Fibroblast of upper back skin (primary cell): ENCODE data around the gene DSTN.

Experiments
- DNase-seq: peaks from one replicate; pipeline ENCODE4 v3.0.0-alpha.2; 2013

The DSTN gene

GRCh38 chr20:17613328-17614175, 43.7 kb downstream of the DSTN start:
- no peak for DNase-seq

GRCh38 chr20:17614176-17614811, 44.4 kb downstream of the DSTN start:
- no peak for DNase-seq

GRCh38 chr20:17614812-17615644, 45.2 kb downstream of the DSTN start:
- DNase-seq = no peak

DNA sequence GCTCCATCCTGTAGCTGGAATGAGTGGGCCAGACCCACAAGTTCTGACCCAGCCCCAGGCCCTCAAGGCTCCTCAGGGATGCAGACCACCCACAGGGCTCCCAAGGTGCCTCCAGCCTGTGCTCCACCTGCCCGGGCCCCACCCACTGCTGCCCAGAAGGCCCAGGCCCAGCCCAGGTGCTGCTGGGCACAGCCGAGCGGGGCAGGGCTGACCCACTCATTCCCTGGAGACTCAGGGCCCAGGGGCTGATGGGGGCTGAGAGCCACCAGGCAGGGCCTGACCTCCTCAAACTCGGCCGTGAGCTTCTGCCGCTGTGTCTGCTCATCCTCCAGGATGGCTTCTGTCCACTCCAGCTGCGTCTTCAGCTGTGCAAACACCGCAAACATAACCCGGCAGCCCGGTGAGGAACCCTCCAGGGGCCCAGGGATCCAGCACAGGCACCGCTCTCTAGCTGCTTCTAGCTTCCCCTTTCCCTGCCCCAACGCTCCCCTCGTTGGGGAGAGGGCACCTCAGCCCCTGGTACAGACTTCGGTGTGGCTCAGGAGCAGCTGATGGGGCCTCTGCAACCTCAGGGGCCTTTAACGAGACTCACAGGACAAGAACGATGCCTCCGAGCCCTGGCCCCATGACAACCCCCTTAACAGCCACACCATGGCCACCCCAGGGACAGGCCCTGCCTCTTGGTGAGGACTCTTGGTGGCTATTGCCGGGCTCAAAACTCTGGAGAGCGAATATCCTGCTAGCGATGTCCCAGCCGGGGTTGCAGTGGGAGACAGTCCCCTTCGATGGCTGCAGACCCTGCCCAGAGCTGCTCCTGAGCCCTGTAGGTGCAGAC, 46.0 kb downstream of the DSTN start:
- no peak for DNase-seq

DNA sequence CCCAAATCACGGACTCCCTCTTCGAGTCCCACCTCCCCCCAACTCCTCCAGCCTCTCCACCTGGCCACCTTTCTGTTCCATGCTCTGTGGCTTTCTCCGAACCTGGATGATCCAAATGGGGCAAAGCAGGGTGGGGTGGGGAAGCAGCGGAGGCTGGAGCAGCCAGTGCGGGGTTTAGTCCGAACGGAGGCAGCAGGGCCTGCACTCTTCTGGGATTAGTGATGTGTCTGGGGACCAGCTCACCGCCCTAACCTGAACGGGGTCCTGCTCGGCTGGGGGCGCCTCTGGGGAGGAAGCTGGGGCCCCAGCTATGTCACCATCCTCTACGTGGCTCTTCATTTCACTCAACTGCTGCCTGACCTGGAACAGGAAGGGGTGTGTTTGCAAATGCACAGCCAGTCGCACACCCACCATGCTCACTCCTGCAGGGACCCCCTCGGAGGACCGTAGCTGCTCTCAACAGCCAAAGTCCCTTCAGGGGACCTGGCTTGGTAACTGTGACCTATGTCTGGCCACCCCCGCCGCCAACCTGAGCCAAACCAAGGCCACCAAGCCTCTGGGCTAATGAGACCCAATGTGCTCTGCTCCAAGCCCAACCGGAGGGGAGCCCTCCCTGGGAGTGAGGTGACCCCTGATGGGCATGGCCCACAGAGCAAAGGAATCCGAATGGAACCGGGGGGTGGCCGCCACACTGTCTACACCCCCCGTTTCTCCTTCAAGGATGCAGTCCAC, 46.8 kb downstream of the DSTN start:
- no peak for DNase-seq

DNA sequence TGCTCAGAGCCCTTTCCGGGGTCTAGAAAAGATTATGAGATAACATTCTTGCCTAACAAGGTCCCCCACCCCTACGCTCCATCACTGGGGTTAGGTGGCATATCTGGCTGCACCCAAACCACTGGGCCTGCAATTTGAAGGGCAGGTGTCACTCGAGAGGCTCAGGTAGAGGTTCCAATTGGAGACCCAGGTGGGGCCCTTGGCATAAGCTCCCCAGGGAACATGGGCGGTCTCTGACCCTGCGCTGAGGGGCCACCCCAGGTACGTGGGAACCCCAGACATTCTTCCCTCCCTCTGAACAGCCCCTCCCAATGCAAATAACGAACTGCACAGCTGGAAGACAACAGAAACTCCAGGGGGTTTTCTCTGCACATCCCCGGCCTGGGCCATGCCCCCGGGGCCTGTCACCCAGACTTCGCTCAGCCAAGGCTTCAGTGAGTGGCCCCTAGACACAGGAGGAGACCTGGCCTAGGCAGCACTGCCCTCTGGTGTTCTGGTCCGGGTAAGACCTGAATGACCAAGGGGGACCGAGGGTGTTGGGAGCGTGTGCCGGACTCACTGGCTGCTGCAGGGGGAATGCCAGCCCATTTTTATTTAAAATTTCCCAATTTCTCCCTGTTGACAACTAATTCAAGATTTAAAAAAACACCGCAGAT, 47.5 kb downstream of the DSTN start:
- no peak for DNase-seq

DNA sequence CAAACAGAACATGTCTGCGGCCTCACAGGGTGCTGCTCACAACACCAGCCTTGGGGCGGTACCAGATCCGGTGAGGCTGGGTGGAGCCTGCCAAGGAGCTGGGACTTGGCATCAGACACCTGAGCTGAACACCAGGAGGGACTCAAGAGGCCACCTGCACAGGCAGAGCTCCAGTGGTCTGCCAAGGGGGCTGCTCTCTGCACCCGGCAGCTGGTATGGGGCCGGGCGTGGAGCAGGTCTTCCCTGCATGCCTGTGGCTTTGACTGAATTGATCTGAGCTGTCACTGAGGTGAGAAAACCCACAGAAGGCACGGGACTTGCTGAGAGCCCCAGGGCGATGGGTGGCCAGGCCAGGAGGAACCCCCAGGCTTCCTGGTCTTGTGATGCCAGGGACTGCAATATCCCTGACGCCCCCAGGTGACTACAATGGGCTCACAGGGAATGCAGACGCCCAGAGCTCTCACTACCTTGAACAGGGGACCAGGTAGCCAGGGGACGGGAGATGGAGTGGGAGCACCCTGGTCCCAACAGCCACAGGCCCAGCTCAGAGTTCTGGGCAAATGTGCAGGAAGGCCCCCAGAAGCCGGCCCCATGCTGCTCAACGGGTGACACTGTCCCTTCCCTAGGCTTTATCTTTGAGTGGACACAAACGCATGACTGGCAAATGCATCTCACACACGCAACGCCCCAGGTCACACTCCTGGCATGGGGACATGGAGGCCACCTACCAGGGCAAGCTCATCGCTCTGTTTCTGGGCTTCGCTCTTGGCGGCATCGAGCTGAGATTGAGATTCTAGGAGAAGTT, 48.2 kb downstream of the DSTN start:
- no peak for DNase-seq

GRCh38 chr20:17618673-17619013, 48.8 kb downstream of the DSTN start:
- no peak for DNase-seq

DNA sequence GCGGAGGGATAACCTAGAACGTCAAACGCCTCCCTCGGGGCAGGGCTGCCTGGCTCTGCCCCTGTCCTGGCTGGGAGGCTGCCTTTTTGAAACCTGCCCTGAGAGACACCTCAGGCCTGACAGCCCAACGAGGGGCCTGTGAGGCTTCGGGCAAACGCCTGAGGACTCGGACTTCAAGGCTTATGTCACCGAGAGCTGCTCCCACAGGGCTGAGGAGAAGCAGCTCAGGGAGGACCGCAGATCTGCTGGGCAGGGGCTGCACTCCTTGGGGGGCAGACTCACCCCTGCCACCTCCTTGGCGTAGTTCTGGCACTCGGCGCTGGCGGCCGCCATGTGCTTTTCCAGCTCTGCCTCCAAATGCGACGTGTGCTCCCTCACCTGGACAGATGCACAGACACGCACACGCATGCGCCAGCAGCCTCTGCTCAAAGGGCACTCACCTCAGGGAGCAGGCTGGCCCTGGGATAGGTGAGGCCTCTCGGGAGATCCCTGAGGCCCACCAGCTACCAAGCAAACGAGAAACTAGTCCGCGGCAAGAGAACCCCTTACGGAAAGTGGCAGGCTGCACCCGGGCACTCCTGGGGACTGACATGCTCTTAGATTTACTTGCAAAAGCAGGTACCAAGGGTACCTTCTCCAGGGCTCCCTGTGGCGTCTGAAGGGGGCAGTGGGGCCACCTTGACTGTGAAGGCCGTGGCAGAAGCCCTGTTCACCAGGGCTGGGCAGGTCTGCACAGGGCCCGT, 49.6 kb downstream of the DSTN start:
- DNase-seq = no peak

DNA sequence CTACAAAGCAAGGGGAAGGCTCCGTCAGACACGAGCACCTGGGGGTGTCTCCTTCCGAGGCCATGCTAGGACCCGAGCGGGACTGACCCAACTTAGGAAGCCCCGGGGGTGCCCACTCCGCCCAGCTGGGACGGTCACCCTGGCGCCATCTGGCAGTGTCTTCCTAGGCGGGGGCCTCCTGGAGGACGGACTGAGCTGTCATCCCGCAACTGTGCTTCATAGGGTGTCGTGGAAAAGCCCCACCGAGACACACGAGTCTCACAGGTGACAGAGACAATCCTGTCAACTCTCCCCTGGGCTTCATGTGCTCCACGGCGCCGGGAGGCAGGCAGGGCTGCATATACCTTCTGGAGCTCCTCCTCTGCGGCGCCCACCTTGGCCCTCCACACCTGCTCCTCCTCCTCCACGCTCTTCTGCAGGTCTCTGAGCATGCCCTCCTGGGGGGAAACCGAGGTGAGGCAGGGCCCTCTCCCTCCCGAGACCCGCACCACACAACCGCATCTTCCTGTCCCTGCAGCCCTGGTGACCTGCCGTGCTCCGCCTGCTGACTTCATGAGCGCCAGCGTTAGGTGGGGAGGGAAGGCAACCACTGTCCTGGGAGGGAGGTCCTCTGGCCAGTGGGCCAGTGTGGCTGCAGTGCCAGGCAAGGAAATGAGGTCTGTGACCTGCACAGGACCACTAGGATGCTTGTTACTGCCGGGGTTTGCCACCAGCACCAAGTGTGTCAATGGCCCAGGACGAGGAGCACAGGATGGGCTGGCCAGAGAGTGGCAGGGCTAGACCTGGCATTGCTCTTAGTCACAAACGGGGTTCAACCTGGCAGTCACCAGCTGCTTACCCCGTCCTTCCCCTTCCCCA, 50.7 kb downstream of the DSTN start:
- DNase-seq = no peak

- no peak for DNase-seq
Observed at GRCh38 chr20:17621229-17621968, 51.5 kb downstream of the DSTN start.

DNA sequence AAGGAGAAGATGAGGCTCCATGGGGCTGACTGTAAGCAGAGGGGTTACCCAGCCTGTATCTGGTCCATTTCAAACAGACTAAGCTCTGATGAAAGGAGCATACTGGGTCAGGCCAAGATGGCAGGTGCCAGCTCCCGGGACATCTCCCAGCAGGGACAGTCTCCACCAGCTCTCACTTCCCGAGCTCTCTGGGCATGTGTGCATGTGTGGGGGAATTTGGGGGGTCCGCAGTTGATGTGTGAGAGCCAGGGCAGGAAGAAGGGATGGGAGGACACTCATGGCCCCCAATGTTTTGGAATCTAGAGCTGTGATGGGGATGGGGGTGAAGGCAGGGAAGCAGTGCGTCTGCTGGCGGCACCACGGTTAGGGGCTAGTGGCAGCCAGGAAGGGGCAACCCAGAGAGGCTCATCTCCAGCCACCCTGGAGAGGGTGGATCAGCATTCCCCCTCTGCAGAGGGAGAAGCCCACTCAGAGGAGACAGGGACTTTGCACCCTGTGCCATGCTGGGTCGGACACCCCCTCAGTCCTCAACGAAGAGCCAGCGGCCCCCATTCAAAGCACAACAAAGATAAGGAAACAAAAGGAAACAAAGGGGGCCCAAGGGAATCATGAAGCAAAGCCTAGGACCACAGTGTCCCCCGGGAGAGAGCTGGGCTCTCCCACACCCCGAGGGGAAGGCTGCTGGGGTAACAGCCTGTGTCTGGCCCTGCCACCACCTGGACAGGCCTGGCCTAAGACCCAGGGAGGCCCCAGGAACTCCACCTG, 52.4 kb downstream of the DSTN start:
- DNase-seq = no peak

DNA sequence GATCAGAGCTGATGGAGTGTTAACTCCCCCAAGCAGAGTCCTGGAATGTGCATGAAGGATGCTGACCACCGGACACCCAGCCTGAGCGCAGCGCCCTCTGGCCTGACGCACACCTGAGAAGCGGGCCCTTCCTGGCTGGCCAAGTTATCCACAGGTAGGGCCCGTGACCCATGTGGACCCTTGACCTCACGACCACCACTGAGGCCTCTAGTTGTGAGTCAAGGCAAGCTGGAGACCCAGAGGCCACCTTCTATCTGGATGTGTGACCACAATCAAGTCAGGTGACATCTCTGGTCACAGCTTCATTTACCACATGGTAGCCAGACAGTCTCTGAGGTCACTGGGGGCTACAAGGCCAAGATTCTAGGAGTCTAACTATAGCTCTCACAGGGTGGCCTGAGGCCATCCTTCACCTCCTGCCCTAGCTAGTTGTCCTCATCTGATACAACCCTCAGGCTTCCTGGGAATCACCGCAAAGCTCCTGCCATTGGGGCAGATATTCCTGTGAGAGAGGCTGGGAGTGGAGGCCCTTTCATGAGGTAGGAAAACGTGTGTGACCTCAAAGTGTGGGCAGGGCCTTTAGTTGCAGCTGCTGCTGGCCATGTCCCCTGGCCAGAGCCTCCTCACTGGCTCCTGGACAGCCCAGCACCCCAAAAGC, 53.1 kb downstream of the DSTN start:
- no peak for DNase-seq

- no peak for DNase-seq
Observed at GRCh38 chr20:17624070-17624469, 54.2 kb downstream of the DSTN start.

DNA sequence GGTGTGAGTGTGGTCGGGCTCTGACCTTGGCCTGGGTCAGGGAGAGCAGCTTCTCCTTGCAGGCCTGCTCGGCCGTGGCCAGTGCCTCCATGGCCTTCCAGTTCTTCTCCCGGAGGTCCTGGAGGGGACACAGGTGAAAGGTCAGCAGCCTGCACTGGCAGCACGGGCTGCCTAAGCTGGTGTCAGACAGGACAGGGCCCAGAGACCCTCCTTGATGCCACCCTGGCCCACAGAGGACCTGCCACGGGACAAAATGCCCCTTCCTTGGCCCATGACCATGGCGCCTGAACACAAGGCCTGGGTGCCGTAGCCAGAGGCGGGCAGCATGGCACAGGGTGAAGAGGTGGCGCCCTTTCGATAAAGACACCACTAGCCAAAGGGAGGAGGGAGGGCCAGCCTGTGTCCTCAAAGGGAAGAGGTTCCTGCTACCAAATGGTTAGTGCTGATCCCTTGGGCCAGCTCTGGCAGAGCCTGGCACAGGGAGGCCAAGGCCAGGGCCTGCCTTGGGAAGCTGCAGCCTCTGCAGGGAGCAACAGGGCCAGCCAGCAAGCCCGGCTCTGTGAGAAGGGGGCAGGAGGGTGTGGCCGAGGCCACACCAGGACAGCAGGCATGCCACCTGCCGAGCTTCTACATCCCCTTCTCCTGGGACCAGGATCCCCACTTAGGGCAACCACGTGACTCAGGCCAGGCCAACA, 54.8 kb downstream of the DSTN start:
- no peak for DNase-seq
